ENCODE results near the gene WDR33.

The WDR33 gene

DNA sequence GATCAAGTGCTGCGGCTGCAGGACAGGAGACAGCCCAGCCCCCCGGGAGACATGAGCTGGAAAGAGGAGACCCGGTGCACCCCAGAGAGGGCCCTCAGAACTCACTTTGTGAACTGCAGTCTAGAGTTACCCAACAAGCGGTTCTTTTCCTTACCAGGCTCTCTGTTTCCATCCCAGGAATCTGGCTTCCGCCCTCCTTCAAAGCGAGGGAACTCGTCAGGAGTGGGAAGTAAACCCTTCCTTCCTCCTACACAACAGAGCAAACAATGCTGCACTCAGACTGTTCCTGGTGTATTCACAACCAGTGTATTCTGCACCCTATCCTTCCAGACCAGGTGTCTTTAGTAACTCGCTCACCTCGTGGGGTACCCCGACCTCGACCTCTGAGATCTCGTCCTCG, 101.6 kb downstream of the WDR33 start:
- TF ChIP-seq, protein P1, sequence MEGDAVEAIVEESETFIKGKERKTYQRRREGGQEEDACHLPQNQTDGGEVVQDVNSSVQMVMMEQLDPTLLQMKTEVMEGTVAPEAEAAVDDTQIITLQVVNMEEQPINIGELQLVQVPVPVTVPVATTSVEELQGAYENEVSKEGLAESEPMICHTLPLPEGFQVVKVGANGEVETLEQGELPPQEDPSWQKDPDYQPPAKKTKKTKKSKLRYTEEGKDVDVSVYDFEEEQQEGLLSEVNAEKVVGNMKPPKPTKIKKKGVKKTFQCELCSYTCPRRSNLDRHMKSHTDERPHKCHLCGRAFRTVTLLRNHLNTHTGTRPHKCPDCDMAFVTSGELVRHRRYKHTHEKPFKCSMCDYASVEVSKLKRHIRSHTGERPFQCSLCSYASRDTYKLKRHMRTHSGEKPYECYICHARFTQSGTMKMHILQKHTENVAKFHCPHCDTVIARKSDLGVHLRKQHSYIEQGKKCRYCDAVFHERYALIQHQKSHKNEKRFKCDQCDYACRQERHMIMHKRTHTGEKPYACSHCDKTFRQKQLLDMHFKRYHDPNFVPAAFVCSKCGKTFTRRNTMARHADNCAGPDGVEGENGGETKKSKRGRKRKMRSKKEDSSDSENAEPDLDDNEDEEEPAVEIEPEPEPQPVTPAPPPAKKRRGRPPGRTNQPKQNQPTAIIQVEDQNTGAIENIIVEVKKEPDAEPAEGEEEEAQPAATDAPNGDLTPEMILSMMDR (IDR thresholded peaks at IDR 0.05; ENCODE audit: extremely low read depth, missing control alignments): no peak
- no peak for DNase-seq (ENCODE audit: low spot score)

GRCh38 chr2:127707890-127708648, 102.9 kb downstream of the WDR33 start:
- DNase-seq (ENCODE audit: low spot score): no peak
- TF ChIP-seq, protein P1 (IDR thresholded peaks at IDR 0.05; ENCODE audit: extremely low read depth, missing control alignments): no peak

DNA sequence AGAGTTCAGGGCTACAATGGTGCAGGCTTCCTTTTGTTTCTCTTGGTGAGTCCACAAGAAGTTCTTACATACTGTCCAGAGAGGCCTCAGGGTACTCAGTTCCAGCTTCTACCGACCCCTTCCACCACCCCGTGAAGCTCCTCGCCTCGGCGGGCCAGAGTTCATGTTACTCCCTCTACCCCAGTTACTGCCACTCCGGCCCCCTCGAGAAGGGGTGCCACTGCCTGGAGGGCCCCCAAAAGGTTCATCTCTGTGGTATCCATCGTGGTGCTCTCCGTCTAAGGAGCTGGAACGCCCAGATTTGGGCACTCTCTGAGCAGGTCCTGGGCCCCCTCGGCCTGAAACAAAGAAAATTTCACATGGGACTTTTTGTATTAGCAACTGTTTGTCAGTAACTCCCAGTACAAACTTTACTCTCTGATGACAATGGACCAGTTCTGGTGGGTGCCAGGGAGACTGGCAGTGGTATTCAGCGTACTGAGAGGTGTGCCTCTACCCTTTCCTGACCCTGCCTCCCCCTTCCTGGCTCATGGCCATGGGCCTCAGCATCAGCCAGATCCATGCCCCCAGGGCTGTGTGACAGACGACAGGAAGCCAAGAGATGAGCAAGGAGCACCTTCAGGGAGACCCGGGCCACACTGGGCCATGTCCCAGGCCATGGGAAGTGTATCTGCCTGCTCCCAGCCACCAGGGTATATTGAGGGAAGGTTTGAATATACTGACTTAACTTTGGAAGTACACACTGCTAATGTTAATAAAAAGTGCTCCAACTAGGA, 104.6 kb downstream of the WDR33 start:
- no peak for DNase-seq (ENCODE audit: low spot score)
- TF ChIP-seq, protein P1 (IDR thresholded peaks at IDR 0.05; ENCODE audit: extremely low read depth, missing control alignments): no peak

GRCh38 chr2:127705391-127706065, 105.4 kb downstream of the WDR33 start:
- no peak for DNase-seq (ENCODE audit: low spot score)
- TF ChIP-seq, protein P1 (IDR thresholded peaks at IDR 0.05; ENCODE audit: extremely low read depth, missing control alignments): no peak

DNA sequence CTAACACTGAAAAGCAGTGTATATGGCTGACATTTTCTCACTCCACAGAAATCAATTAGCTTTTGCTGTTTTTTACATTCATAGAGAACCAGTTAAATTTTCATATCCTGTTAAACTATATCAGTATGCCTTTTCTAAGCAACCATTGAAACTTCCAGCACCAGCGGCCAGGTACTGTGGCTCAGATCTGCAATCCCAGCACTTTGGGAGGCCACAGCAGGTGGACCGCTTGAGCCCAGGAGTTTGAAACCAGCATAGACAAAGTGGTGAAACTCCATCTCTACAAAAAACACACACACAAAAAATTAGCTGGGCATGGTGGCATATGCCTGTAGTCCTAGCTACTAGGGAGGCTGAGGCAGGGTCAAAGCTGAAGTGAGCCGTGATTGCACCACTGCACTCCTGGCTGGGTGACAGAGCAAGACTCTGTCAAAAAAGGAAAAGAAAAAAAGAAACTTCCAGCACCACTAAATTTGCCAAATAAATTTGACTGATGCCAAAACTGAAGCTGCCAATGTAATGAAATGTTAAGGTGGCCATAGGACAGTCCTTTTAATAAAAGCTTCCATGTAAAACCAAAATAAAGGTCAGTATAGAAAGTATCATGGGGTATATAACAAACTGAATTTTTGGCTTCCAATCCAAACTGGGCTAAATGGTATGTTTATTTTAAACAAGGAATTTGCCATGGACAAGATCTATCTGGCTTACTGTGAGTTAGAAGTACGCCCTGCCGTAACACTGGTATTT, 106.2 kb downstream of the WDR33 start:
- TF ChIP-seq, protein P1 (IDR thresholded peaks at IDR 0.05; ENCODE audit: extremely low read depth, missing control alignments): no peak
- DNase-seq (ENCODE audit: low spot score): no peak

GRCh38 chr2:127703282-127703681, 107.7 kb downstream of the WDR33 start:
- TF ChIP-seq, protein P1 (IDR thresholded peaks at IDR 0.05; ENCODE audit: extremely low read depth, missing control alignments): no peak
- no peak for DNase-seq (ENCODE audit: low spot score)
